Stimulated activated CD8-positive, alpha-beta memory T cell treated with anti-CD3 and anti-CD28 coated beads, Interleukin-15, amount 100 ng/mL, for 4 hours (primary cell): ENCODE data around the gene GABPB1.

Experiments
- DNase-seq, 2 donors: peaks; one replicate each; pipeline ENCODE4 v3.0.0-alpha.2; 2020; ENCODE audit warnings: low read depth in 2 of 2

The GABPB1 gene

GRCh38 chr15:50244153-50244552 is 110.8 kb downstream of the GABPB1 start:
- no peak for DNase-seq

- DNase-seq, result no peak
These were observed 113.1 kb downstream of the GABPB1 start for GRCh38 chr15:50241684-50242450.

- no peak for DNase-seq
These were observed 116.7 kb downstream of the GABPB1 start for GRCh38 chr15:50238255-50238654.

DNA sequence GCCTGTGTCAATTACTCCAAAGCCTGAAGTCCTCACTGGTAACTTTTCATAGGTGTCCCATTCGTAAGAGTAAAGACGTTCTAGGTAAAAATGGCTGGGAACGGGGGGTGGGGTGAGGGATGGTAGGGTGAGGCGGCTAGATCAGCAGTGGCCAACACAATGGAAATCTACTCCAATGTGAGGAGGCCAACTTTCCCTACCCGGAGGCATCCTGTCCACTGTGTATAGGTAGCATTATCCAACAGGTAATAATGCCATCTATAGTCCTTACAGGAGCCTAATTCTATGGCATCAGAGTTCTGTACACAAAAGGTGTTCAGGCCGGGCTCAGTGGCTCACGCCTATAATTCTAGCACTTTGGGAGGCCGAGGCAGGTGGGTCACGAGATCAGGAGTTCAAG is 118.6 kb downstream of the GABPB1 start:
- DNase-seq, result no peak

DNA sequence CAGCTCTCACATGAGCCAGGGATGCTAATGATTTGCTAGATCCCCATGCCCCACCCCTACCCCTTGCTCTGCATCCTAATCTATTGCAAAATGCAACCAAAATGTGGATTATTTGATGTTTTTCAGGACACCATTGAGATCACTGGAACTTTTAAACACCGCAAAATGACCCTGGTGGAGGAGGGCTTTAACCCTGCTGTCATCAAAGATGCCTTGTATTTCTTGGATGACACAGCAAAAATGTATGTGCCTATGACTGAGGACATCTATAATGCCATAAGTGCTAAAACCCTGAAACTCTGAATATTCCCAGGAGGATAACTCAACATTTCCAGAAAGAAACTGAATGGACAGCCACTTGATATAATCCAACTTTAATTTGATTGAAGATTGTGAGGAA is 119.2 kb downstream of the GABPB1 start:
- no peak for DNase-seq

DNA sequence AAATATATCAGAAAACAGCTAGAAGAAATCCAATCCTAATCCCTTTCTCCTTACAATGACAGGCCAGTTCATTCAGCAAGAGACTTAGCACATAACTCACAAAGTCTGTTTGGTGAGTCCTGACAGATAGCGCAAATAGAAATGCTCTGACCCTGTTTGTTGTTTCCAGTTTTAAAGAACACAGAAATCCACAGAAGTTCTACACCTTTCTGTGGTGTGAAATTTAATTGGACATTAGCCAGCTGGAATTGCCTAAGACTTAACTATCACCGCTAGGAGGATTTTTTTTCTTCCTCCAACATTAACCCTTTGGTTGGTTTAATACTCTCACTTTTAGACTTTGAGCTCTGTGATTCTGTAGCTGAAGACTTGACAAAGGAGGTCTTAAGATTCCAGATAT is 120.2 kb downstream of the GABPB1 start:
- no peak for DNase-seq

GRCh38 chr15:50233192-50233736 is 121.7 kb downstream of the GABPB1 start:
- no peak for DNase-seq

DNA sequence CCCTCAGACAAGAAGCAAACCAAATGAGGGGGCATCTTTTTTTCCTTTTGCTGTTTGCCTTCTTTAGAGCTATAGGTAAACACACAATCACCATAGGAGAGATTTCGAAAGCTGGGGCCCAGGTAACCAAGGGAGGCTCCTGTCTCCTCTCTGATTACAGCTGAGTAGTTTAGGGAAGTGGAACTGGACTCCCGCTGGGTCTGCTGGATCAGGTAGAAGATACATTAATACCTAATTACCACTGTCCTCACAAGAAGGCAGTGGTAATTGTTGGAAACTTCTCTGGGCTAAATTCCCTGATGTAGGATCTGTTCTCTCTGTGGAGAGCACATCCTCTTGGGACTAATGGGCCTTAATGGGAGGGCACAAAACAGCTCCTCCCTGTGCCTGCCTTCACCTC is 122.2 kb downstream of the GABPB1 start:
- no peak for DNase-seq

DNA sequence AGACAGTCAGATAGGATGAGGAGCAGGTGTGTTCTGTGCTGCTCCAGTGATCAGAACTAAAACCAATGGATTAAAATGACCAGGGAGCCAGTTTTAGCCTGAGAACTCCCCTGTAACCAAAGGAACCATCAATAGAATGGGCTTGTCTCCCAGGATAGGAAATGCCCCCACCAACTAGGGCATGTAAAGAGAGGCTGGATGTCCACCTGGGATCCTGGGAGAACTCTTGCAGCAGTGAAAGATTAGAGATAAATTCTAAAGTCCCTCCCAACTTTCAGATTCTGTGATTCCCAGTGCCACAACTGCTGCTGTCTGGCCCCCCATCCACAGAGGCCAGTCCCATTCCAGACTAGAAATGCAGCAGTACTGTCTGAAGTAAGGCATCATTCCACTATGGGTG is 123.2 kb downstream of the GABPB1 start:
- no peak for DNase-seq

DNA sequence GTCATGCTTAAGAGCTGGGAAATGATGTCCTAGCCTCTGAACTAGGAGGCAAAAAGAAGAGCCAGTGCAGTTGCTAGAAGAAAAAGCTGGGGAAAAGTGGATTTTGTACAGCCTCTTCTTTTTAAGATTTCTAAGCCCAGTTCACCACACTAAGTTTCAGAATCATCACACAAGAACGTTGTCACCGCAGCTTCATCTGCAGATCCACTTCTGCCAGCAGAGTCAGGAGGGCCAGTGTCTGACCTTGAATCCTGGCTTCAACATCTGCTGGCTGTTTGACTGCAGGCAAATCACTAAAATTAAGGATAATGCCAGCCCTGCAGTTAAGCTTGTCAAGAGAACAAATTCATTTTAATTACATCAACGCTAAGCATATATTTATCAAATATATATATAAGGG is 125.7 kb downstream of the GABPB1 start:
- DNase-seq, result no peak

GRCh38 chr15:50228866-50229265 is 126.1 kb downstream of the GABPB1 start:
- DNase-seq, result no peak

- no peak for DNase-seq
These were observed 127.9 kb downstream of the GABPB1 start for GRCh38 chr15:50227076-50227475.

DNA sequence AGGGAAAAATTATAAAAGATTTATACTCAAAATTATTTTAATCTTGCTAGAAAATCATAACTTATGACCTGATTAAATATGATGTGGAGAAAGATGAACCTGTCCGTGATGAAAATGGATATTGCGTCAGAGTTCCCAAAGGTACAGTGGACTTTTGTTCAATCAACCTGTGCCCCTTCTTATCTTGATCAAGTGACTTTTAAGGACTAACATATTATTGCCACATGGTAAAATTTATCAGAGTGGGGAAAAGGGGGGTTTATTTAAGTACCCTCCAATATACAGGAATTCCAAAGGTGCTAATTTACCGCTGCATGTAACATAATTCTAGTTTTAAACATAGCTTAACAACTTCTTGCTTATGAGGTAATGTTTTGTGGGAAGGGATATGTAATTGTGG is 129.1 kb downstream of the GABPB1 start:
- DNase-seq, result no peak
